ENCODE data around the gene DLGAP1.

The DLGAP1 gene

GRCh38 chr18:3599861-3600260, 855.2 kb downstream of the DLGAP1 start:
- Histone ChIP-seq H3K9me3 (ENCODE audit: severe bottlenecking) (no peaks in the 10 kb centered on the region), H3K4me3 (ENCODE audit: low read depth, low read length) (no peak overlapping the region), H3K36me3 (no peaks in the 10 kb centered on the region), H3K27me3 (ENCODE audit: insufficient read depth, low read depth, severe bottlenecking) (no peaks in the 10 kb centered on the region), H3K27ac (no peak overlapping the region)
- DNase-seq, result no peak
- no peak for TF ChIP-seq CTCF (IDR thresholded peaks at IDR 0.05; ENCODE audit: low read depth, low read length)

GRCh38 chr18:3599195-3599594, 855.9 kb downstream of the DLGAP1 start:
- no peaks in the 10 kb centered on the region for H3K9me3 ChIP-seq (ENCODE audit: severe bottlenecking)
- H3K27ac ChIP-seq, result no peak overlapping the region
- no peak for TF ChIP-seq CTCF (IDR thresholded peaks at IDR 0.05; ENCODE audit: low read depth, low read length)
- DNase-seq, result no peak
- H3K4me3 ChIP-seq (ENCODE audit: low read depth, low read length), result no peak overlapping the region
- no peaks in the 10 kb centered on the region for H3K36me3 ChIP-seq
- no peaks in the 10 kb centered on the region for H3K27me3 ChIP-seq (ENCODE audit: insufficient read depth, low read depth, severe bottlenecking)

GRCh38 chr18:3598581-3598980, 856.5 kb downstream of the DLGAP1 start:
- DNase-seq, result no peak
- H3K9me3 ChIP-seq (ENCODE audit: severe bottlenecking), result no peaks in the 10 kb centered on the region
- no peaks in the 10 kb centered on the region for H3K27me3 ChIP-seq (ENCODE audit: insufficient read depth, low read depth, severe bottlenecking)
- no peak overlapping the region for H3K4me3 ChIP-seq (ENCODE audit: low read depth, low read length)
- no peak overlapping the region for H3K27ac ChIP-seq
- TF ChIP-seq CTCF (IDR thresholded peaks at IDR 0.05; ENCODE audit: low read depth, low read length), result no peak
- H3K36me3 ChIP-seq, result no peaks in the 10 kb centered on the region

GRCh38 chr18:3597409-3598357, 857.4 kb downstream of the DLGAP1 start:
- Histone ChIP-seq H3K4me3 (ENCODE audit: low read depth, low read length) (no peak overlapping the region), H3K36me3 (no peaks in the 10 kb centered on the region), H3K9me3 (ENCODE audit: severe bottlenecking) (no peaks in the 10 kb centered on the region), H3K27ac (no peak overlapping the region; the same call in 1 of the 2 replicates), H3K27me3 (ENCODE audit: insufficient read depth, low read depth, severe bottlenecking) (no peaks in the 10 kb centered on the region)
- no peak for DNase-seq
- TF ChIP-seq CTCF (IDR thresholded peaks at IDR 0.05; ENCODE audit: low read depth, low read length), result no peak

- Histone ChIP-seq H3K4me3 (ENCODE audit: low read depth, low read length) (no peak overlapping the region), H3K9me3 (ENCODE audit: severe bottlenecking) (no peaks in the 10 kb centered on the region), H3K27ac (peak overlapping the region; percentile 47), H3K27me3 (ENCODE audit: insufficient read depth, low read depth, severe bottlenecking) (no peaks in the 10 kb centered on the region), H3K36me3 (no peaks in the 10 kb centered on the region)
- DNase-seq, result peak; percentile 86
- peak; percentile 77 for TF ChIP-seq CTCF (IDR thresholded peaks at IDR 0.05; ENCODE audit: low read depth, low read length)
Measured at GRCh38 chr18:3596637-3597384, 858.3 kb downstream of the DLGAP1 start.

Data from WERI-Rb-1 (cell line).